Type B pancreatic cell (in vitro differentiated cells): ENCODE results near the gene C20orf96. TPM values are rescaled to one million over a fixed set of nuclear protein-coding genes. Genes with fewer than 3 reads are reported as not detected.

Source experiments
- DNase-seq: peaks from one replicate; pipeline ENCODE4 v3.0.0; 2021; ENCODE audit warnings: mixed read lengths; ENCODE audit not compliant: unreplicated experiment; ENCODE audit errors: extremely low spot score
- H3K27ac Mint-ChIP-seq: 2 replicates; pipeline ENCODE4 v1.8.0; 2021; ENCODE audit warnings: mild to moderate bottlenecking, mixed read lengths
- H3K27me3 Mint-ChIP-seq: 2 replicates; pipeline ENCODE4 v1.8.0; 2021; ENCODE audit warnings: mixed read lengths
- H3K36me3 Mint-ChIP-seq: 2 replicates; pipeline ENCODE4 v1.8.0; 2021; ENCODE audit warnings: mixed read lengths
- H3K4me1 Mint-ChIP-seq: one replicate; pipeline ENCODE4 v1.8.0; 2021; ENCODE audit warnings: mixed read lengths; ENCODE audit not compliant: unreplicated experiment
- H3K4me3 Mint-ChIP-seq: 2 replicates; pipeline ENCODE4 v1.8.0; 2021; ENCODE audit warnings: mild to moderate bottlenecking, mixed read lengths
- H3K9me3 Mint-ChIP-seq: 2 replicates; pipeline ENCODE4 v1.8.0; 2021; ENCODE audit warnings: mixed read lengths
- total RNA-seq: library from RNA; stranded (reverse); gene quantifications from 2 replicates; pipeline ENCODE4 v1.2.1, GENCODE V29; 2021; ENCODE audit warnings: low replicate concordance
- TF ChIP-seq, protein P1 (sequence below): fragments of 200-600 bp; sonication (generic); conservative IDR thresholded peaks from 2 replicates; pipeline ENCODE4 v1.5.0; 2021; ENCODE audit warnings: antibody characterized with exemption, mild to moderate bottlenecking

Gene C20orf96
- total RNA-seq, 1 donor from 2014 or later: 27.0 TPM

DNA sequence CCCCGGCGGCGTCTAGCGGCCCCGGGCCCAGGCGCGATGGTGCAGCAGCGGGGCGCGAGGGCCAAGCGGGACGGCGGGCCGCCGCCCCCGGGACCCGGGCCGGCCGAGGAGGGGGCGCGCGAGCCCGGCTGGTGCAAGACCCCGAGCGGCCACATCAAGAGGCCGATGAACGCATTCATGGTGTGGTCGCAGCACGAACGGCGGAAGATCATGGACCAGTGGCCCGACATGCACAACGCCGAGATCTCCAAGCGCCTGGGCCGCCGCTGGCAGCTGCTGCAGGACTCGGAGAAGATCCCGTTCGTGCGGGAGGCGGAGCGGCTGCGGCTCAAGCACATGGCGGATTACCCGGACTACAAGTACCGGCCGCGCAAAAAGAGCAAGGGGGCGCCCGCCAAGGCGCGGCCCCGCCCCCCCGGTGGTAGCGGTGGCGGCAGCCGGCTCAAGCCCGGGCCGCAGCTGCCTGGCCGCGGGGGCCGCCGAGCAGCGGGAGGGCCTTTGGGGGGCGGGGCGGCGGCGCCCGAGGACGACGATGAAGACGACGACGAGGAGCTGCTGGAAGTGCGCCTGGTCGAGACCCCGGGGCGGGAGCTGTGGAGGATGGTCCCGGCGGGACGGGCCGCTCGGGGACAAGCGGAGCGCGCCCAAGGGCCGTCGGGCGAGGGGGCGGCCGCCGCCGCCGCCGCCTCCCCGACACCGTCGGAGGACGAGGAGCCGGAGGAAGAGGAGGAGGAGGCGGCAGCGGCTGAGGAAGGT lies 35.5 kb upstream of the C20orf96 start:
- H3K9me3 Mint-ChIP-seq: no peaks in the 10 kb centered on the region
- peak; percentile 79 for DNase-seq
- TF ChIP-seq, protein P1, sequence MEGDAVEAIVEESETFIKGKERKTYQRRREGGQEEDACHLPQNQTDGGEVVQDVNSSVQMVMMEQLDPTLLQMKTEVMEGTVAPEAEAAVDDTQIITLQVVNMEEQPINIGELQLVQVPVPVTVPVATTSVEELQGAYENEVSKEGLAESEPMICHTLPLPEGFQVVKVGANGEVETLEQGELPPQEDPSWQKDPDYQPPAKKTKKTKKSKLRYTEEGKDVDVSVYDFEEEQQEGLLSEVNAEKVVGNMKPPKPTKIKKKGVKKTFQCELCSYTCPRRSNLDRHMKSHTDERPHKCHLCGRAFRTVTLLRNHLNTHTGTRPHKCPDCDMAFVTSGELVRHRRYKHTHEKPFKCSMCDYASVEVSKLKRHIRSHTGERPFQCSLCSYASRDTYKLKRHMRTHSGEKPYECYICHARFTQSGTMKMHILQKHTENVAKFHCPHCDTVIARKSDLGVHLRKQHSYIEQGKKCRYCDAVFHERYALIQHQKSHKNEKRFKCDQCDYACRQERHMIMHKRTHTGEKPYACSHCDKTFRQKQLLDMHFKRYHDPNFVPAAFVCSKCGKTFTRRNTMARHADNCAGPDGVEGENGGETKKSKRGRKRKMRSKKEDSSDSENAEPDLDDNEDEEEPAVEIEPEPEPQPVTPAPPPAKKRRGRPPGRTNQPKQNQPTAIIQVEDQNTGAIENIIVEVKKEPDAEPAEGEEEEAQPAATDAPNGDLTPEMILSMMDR: no peak
- H3K36me3 Mint-ChIP-seq: peaks cover 7% of the 10 kb centered on the region
- H3K27ac Mint-ChIP-seq: peak overlapping the region; percentile 69
- peaks cover 2% of the 10 kb centered on the region for H3K27me3 Mint-ChIP-seq
- H3K4me3 Mint-ChIP-seq: peak overlapping the region; percentile 90
- peaks cover 31% of the 10 kb centered on the region for H3K4me1 Mint-ChIP-seq

DNA sequence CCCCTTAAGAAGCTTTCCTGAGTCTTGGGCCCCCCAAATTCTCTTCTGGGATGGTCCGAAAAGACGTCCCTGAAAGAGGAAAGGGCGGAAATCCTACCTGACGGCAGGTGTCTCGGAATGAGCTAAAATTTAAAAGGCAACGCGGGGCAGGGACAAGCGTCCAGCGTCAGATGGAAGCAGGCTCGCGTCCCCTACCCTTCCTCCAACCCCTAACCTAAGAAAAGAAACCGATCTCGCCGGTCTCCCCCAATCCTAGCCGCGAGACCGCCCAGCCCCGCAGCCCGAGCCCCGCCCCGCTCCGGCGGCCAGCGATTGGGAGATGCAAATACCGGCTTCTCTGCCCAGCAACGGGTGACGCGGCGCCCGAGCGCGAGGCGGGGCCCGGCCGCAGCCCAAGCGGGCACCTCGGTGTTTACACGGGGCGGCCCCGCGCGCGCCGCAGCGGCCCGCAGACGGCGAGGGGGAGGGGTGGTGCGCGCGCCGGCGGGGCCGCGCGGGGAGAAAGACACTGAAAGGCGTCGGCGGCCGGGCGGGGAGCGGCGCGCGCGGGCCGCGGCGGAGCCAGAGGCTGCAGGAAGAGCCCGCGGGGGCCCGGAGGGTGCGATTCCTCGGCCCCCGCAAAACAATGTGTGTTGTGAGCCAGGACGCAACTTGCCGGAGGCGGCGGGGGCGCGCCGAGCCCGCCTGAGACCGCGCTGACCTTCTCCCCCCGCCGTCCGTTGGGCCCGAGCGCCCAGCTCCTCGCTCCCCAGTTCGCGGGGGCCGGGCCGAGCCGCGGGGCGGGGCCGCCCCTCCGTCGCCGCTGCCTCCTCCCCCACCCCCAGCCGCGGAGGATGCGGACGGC lies 34.7 kb upstream of the C20orf96 start, which contains the start of gene SOX12:
TSS of gene SOX12 (plus strand) at position 508 of the 844 bp plus-strand sequence. CDS start 373 bp downstream, outside the sequence.
- DNase-seq: peak; percentile 100
- Mint-ChIP-seq H3K9me3 (no peaks in the 10 kb centered on the region), H3K27me3 (peaks cover 2% of the 10 kb centered on the region), H3K4me1 (peaks cover 26% of the 10 kb centered on the region), H3K4me3 (peak within 1 kb of the TSS; percentile 97), H3K36me3 (peaks cover 11% of the 10 kb centered on the region), H3K27ac (peak within 1 kb of the TSS; percentile 97)
- TF ChIP-seq, protein P1: no peak

DNA sequence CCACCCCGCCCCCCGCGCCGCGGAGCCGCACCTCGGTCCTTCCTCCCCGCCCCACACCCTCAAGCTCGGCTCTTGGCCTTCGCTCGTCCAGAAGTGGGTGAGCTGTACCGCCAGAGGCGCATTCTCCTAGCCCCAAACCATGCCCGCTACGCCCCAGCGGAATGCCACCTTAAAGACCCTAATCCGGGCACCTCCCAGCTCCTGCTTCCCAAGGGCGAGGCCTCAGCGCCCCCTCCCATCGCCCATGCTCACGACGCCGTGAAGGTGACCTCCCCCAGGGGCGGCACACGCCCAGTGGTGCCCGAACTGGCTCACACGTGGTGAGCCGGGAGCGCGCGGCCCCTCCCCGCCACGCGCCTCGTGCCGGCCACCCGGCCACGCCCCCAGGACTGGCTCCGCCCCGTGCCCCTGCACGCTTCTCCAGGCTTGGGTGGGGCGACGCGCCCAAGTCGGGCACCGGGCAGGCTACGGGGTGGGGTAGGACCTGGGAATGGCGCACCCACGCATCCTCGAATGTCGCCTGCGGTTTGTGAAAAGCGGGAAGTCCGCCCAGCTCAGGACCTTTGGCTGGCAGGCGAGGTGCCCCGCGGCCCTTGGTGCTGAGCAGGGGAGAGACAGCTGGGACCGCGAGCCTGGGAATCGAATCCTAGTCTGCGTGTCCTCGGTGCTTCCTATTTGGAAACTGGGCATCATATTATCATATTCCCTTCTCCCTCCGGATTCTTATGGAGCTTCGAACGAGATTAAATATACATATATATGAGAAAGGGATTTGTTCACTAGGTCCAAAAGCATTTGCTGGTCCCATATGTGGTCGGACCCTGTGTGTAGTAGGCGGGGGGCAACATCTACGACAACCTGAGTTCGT lies 33.9 kb upstream of the C20orf96 start:
- TF ChIP-seq, protein P1: peak; percentile 65
- H3K27me3 Mint-ChIP-seq: peaks cover 2% of the 10 kb centered on the region
- no peaks in the 10 kb centered on the region for H3K9me3 Mint-ChIP-seq
- H3K4me3 Mint-ChIP-seq: peak overlapping the region; percentile 97
- peak; percentile 94 for DNase-seq
- H3K4me1 Mint-ChIP-seq: peaks cover 22% of the 10 kb centered on the region
- peaks cover 12% of the 10 kb centered on the region for H3K36me3 Mint-ChIP-seq
- peak overlapping the region; percentile 97 for H3K27ac Mint-ChIP-seq

DNA sequence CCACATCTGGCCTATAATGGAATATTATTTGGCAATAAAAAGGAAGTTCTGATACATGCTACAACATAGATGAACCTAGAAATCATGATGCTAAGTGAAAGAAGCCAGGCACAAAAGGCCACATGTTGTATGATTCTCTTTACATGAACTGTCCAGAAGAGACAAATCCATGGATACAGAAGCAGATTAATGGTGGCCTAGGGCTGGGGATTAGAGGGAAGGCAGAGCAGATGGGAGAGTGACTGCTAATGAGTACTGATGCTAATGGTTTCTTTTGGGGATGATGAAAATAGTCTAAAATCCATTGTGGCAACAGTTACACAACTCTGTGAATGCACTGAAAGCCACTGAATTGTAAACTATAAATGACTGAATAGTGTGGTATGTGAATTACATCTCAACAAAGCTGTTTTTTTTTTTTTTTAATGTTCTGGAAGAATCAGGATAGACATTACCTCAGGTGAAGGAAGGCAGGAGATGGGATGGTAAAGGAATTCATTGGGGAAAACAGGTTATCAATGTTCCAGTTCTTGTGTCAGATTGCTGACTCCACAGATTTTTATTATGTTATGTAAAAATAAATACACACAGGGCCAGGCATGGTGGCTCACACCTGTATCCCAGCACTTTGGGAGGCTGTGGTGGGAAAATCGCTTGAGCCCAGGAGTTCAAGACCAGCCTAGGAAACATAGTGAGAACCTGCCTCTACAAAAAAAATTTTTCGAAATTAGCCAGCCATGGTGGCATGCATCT lies 25.9 kb upstream of the C20orf96 start:
- H3K27me3 Mint-ChIP-seq: no peaks in the 10 kb centered on the region
- H3K9me3 Mint-ChIP-seq: no peaks in the 10 kb centered on the region
- H3K4me1 Mint-ChIP-seq: no peaks in the 10 kb centered on the region
- no peak for DNase-seq
- H3K4me3 Mint-ChIP-seq: no peak overlapping the region
- no peak overlapping the region for H3K27ac Mint-ChIP-seq
- TF ChIP-seq, protein P1: no peak
- peaks cover 7% of the 10 kb centered on the region for H3K36me3 Mint-ChIP-seq
